K562 (cell line): ENCODE data around the gene ZNF628. TPM values are rescaled to one million over a fixed set of nuclear protein-coding genes. Genes with fewer than 3 reads are reported as not detected.

ENCODE experiments used
- ARID3B ChIP-seq: fragments of 250-450 bp; sonication (Bioruptor Pico); IDR thresholded peaks from 2 replicates; pipeline ENCODE4 v1.4.0; 2020; ENCODE audit warnings: borderline replicate concordance
- CBX5 ChIP-seq: IDR thresholded peaks from 2 replicates; pipeline ENCODE4 v1.6.1; 2014; ENCODE audit warnings: low read depth, borderline replicate concordance
- CTCF ChIP-seq, 3 experiments: IDR thresholded peaks in 2 of 3; conservative IDR thresholded peaks in 1 of 3; 2 replicates each; pipeline ENCODE4 v1.5.1; 2011 to 2012; ENCODE audit warnings: low read length in 3 of 3, mild to moderate bottlenecking in 3 of 3, control low read depth in 2 of 3, improper control_type of control experiment in 1 of 3, inconsistent platforms in 1 of 3, low read depth in 1 of 3, mixed read lengths in 1 of 3, moderate library complexity in 1 of 3; ENCODE audit not compliant: insufficient read depth in 2 of 3
- E2F3 ChIP-seq: fragments of 250-450 bp; sonication (Bioruptor Pico); IDR thresholded peaks from 2 replicates; pipeline ENCODE4 v1.4.0; 2020; ENCODE audit warnings: mild to moderate bottlenecking
- FIP1L1 ChIP-seq: fragments of 200-400 bp; formaldehyde crosslinking; IDR thresholded peaks from 2 replicates; pipeline ENCODE4 v1.6.1; 2018; ENCODE audit warnings: mild to moderate bottlenecking, low read depth, low read length; ENCODE audit not compliant: poor library complexity, severe bottlenecking
- FOXP1 ChIP-seq: sonication (generic); formaldehyde crosslinking; IDR thresholded peaks from 2 replicates; pipeline ENCODE4 v1.8.0; 2022; ENCODE audit warnings: mild to moderate bottlenecking, missing genetic modification reagents
- MBD2 ChIP-seq: sonication (generic); IDR thresholded peaks from 2 replicates; pipeline ENCODE4 v1.6.1; 2016; ENCODE audit warnings: low read depth, borderline replicate concordance
- MTA2 ChIP-seq: fragments of 450-650 bp; IDR thresholded peaks from 2 replicates; pipeline ENCODE4 v1.6.1; 2016; ENCODE audit warnings: low read depth
- NFXL1 ChIP-seq: fragments of 450-650 bp; formaldehyde crosslinking; IDR thresholded peaks from 2 replicates; pipeline ENCODE4 v1.4.0; 2021; ENCODE audit warnings: mild to moderate bottlenecking
- SMC3 ChIP-seq: conservative IDR thresholded peaks from 2 replicates; pipeline ENCODE4 v1.6.1; 2011; ENCODE audit warnings: low read depth, low read length, improper control_type of control experiment; ENCODE audit not compliant: insufficient read depth
- SRSF7 ChIP-seq: fragments of 200-400 bp; formaldehyde crosslinking; optimal IDR thresholded peaks from 2 replicates; pipeline ENCODE3; 2017; ENCODE audit warnings: mild to moderate bottlenecking, low read depth, low read length
- TCF15 ChIP-seq: fragments of 250-450 bp; sonication (Bioruptor Pico); IDR thresholded peaks from 2 replicates; pipeline ENCODE4 v1.8.0; 2022; ENCODE audit warnings: moderate library complexity, mild to moderate bottlenecking, inconsistent platforms
- TFAM ChIP-seq: fragments of 250-450 bp; sonication (Bioruptor Pico); conservative IDR thresholded peaks from 2 replicates; pipeline ENCODE4 v1.5.0; 2021; ENCODE audit warnings: mild to moderate bottlenecking, moderate library complexity
- USF1 ChIP-seq: sonication (generic); formaldehyde crosslinking; IDR thresholded peaks from 2 replicates; pipeline ENCODE4 v1.9.0; 2022; ENCODE audit warnings: mild to moderate bottlenecking, missing genetic modification reagents
- ZBTB5 ChIP-seq: fragments of 450-650 bp; IDR thresholded peaks from 2 replicates; pipeline ENCODE4 v1.6.1; 2017; ENCODE audit warnings: antibody characterized with exemption
- ZFX ChIP-seq: sonication (generic); formaldehyde crosslinking; IDR thresholded peaks from 2 replicates; pipeline ENCODE4 v1.8.0; 2022; ENCODE audit warnings: mild to moderate bottlenecking, missing genetic modification reagents, moderate library complexity
- ZNF23 ChIP-seq: fragments of 250-450 bp; sonication (Bioruptor Pico); IDR thresholded peaks from 2 replicates; pipeline ENCODE4 v1.4.0; 2020; ENCODE audit warnings: mild to moderate bottlenecking
- ZNF24 ChIP-seq: fragments of 450-650 bp; IDR thresholded peaks from 2 replicates; pipeline ENCODE4 v1.6.1; 2016
- ZNF79 ChIP-seq: fragments of 250-450 bp; sonication (Bioruptor Pico); IDR thresholded peaks from 2 replicates; pipeline ENCODE4 v1.4.0; 2020; ENCODE audit warnings: low read depth, mild to moderate bottlenecking, moderate library complexity
- polyA plus RNA-seq, 8 experiments: library from polyadenylated mRNA; depleted of rRNA in 4 of 8; stranded (reverse) in 5 of 8; unstranded in 3 of 8; fragments of >200 nt; fragmentation: Nextera tagmentation in 2 of 8; fragmentation: Illumina TruSeq in 1 of 8; extraction: Ambion mirVana in 2 of 8; extraction: Trizol in 1 of 8; gene quantifications; 2 replicates each; pipeline versions ENCODE4 v1.2.1 to v1.2.3, GENCODE V29; 2011 to 2014; ENCODE audit warnings: inconsistent platforms in 1 of 8, missing spikeins in 1 of 8
- total RNA-seq, 7 experiments: library from RNA; depleted of rRNA in 6 of 7; stranded (reverse); fragments of >200 nt in 6 of 7; fragmentation: Illumina TruSeq in 2 of 7; extraction: Trizol in 2 of 7; gene quantifications; 2 replicates each; pipeline versions ENCODE4 v1.2.1 to v1.2.3, GENCODE V29; 2011 to 2021; ENCODE audit warnings: low replicate concordance in 1 of 7
- TF ChIP-seq, protein P1 (sequence below): fragments of 450-650 bp; formaldehyde crosslinking; IDR thresholded peaks from 2 replicates; pipeline ENCODE4 v1.4.0; 2022; ENCODE audit warnings: missing genetic modification characterization

The ZNF628 gene
- total and polyA plus RNA-seq, 9 of the 15 experiments (the other 6 are each of a cell fraction or from before 2014, with no cell fraction given), result 0.13 to 13.6 (median 2.2) TPM; not detected in 3

GRCh38 chr19:55516878-55517620 lies 40.6 kb downstream of the ZNF628 start (continued):
- TF ChIP-seq MBD2, result peak; percentile 82; the same call in 1 of the 2 replicates
- 0 out of 2 replicates have a peak, but pooled peaks have one; percentile 32 for TF ChIP-seq ZFX
- peak; percentile 100 for TF ChIP-seq SMC3
- no peak for TF ChIP-seq ZNF79 (CRISPR knock-in tag)
- peak; percentile 81 for TF ChIP-seq FIP1L1
- no peak for TF ChIP-seq TCF15 (CRISPR knock-in tag)
- TF ChIP-seq, protein P1, sequence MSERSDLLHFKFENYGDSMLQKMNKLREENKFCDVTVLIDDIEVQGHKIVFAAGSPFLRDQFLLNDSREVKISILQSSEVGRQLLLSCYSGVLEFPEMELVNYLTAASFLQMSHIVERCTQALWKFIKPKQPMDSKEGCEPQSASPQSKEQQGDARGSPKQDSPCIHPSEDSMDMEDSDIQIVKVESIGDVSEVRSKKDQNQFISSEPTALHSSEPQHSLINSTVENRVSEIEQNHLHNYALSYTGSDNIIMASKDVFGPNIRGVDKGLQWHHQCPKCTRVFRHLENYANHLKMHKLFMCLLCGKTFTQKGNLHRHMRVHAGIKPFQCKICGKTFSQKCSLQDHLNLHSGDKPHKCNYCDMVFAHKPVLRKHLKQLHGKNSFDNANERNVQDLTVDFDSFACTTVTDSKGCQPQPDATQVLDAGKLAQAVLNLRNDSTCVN (CRISPR knock-in tag), result no peak; the same call in 1 of the 2 replicates
- TF ChIP-seq ZNF24, result no peak
- no peak for TF ChIP-seq ARID3B (CRISPR knock-in tag)
- no peak for TF ChIP-seq E2F3 (CRISPR knock-in tag)
- no peak for TF ChIP-seq ZBTB5
- peak; percentile 14; the same call in 1 of the 2 replicates for TF ChIP-seq USF1
- no peak for TF ChIP-seq NFXL1 (CRISPR knock-in tag)
- peak; percentile 57; the same call in 1 of the 2 replicates for TF ChIP-seq FOXP1 (CRISPR knock-in tag)
- no peak for TF ChIP-seq TFAM (CRISPR knock-in tag)
- TF ChIP-seq MTA2, result peak; percentile 24; the same call in 1 of the 2 replicates
- peak; percentile 90 to 96 (median 96) for TF ChIP-seq CTCF (IDR thresholded peaks at IDR 0.05 in 2 of 3, conservative IDR thresholded peaks at IDR 0.05 in 1 of 3; ENCODE audit: insufficient read depth in 2 of 3, low read depth in 1 of 3, low read length in 3 of 3)
- no peak for TF ChIP-seq ZNF23 (CRISPR knock-in tag)
- TF ChIP-seq CBX5, result peak; percentile 53; the same call in 1 of the 2 replicates
- TF ChIP-seq SRSF7, result no peak
